UCSD-AML1 (cell line): ENCODE results near the gene QRICH1.

Experiments
- DNase-seq: peaks from one replicate; lab custom pipeline; 2025; ENCODE audit not compliant: unreplicated experiment; lab: John Stamatoyannopoulos, UW

The QRICH1 gene

GRCh38 chr3:49001155-49001554 lies 92.7 kb downstream of the QRICH1 start:
- no peak for DNase-seq

DNA sequence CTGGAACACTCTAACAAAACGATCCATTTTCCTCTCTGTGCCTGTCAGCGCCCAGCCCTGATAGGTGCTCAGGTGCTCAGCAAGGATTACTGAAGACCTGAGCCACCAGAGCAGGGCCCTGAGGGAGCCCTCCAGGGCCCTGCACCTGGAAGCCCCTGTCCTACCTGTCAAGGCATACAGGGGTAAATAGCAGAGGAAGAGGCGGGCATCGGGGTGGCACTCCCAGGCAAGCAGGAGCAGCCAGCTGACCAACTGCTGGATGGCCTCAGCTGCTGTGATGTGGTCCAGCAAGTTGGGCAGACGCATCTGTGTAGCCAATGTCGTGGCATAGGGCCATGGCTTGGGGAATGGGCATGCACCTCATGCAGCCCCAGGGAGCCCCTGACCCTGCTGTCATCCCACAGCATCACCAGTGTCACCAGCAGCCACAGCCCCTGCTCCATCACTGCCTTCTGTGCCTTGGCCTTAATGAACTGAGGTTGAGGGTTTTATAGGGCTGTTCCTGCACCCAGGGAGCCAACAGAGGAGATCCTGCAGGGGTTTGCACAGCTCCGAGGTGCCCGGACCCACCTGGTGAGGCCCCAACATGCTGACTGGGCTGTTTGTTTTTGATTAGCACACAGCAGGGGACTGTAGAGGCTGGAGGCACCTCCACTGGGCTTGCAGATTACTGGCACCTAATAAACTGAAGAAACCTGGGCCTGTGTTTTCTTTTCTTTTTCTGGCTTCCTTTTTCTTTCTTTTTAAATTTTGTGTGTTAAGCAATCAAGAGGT lies 94.6 kb downstream of the QRICH1 start:
- no peak for DNase-seq

GRCh38 chr3:48997714-48998637 lies 95.9 kb downstream of the QRICH1 start:
- DNase-seq, result no peak

GRCh38 chr3:48997102-48997635 lies 96.7 kb downstream of the QRICH1 start:
- DNase-seq, result no peak

GRCh38 chr3:48996640-48997039 lies 97.2 kb downstream of the QRICH1 start:
- no peak for DNase-seq

DNA sequence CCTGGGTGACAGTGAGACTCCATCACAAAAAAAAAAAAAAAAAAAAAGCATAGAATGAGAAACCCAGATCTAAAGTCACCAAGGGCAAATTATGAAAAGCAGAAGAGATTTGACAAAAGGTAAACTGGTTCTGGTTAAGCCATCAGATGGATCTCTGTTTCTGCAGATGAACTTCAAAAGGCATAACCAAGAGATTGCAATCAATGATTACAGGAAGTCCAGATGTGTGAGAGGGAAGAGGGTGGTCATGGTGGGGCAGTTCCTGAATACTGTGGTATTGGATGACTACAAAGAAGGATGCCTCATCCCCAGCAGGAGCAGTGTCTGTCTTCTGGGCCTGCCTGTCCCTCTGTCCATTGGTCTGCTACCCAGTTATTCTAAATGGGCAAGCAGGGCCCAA lies 100.0 kb downstream of the QRICH1 start:
- DNase-seq, result no peak

GRCh38 chr3:48991851-48992545 lies 101.9 kb downstream of the QRICH1 start:
- DNase-seq, result no peak

DNA sequence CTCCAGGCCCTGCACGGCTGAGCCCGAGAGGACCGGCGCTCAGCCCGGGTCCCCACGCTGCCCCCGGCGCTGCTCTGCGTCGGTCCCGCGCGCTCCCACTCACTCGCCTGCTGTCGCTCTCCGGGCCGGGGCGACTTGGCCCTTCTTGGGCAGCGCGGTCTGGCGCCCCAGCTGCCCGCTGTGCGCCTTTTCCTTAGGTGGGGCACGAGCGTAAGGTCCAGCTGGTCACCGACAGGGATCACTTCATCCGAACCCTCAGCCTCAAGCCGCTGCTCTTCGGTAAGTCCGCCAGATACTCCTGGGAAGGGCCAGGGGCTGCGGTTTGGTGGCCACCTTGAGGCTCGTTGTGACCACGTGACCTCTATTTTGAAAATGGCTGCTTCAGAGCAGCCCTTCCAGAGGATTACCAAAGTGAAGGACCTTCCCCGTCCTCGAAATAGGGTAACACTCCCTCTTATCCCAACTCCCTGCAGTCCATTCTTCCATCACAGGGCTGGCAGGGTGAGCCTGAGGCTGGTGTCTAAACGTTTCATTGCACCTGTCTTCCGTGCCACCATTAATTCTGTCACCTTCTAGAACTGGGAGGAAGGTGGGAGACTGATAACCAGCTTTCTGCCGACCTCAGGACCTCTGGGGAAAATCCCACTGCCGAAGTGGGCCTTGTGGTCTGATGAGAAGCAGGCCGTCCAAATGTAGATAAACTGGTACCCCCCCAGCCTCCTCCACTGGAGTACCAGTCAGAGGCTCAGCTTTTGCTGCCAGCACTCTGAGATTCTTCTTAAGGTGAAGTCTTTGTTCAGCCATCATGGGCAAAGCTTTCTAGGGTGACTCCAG lies 103.0 kb downstream of the QRICH1 start:
- DNase-seq, result no peak

DNA sequence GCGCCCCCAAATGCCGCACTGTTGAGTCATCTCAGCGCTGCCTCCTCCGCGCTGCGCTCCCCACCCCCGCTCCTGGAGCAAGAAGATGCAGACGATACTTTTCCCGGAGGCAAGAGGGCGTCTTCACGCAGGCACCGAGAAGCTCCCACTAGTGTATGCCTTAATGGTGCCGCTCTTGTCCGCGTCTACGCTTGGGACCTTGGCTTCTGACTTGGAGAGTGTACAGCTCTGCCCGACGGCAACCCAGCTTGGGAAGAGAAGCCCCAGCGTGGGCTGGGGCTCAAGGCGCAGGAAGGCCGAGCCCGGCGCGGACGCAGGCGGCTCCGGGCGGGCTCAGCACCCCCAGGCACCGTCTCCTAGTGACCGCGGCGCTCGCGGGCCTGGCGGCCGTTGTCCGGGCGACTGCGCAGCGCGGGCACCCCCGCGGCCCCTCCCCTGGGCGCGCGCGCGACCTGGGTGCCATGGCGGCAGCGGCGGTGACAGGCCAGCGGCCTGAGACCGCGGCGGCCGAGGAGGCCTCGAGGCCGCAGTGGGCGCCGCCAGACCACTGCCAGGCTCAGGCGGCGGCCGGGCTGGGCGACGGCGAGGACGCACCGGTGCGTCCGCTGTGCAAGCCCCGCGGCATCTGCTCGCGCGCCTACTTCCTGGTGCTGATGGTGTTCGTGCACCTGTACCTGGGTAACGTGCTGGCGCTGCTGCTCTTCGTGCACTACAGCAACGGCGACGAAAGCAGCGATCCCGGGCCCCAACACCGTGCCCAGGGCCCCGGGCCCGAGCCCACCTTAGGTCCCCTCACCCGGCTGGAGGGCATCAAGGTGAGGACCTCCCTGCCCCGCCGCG lies 103.9 kb downstream of the QRICH1 start, which contains the start of gene P4HTM:
P4HTM (plus strand) TSS at position 446 of the 840 bp plus-strand sequence; CDS start at position 462, 16 bp downstream.
- peak; percentile 83 for DNase-seq

GRCh38 chr3:48989126-48989795 lies 104.6 kb downstream of the QRICH1 start:
- no peak for DNase-seq

DNA sequence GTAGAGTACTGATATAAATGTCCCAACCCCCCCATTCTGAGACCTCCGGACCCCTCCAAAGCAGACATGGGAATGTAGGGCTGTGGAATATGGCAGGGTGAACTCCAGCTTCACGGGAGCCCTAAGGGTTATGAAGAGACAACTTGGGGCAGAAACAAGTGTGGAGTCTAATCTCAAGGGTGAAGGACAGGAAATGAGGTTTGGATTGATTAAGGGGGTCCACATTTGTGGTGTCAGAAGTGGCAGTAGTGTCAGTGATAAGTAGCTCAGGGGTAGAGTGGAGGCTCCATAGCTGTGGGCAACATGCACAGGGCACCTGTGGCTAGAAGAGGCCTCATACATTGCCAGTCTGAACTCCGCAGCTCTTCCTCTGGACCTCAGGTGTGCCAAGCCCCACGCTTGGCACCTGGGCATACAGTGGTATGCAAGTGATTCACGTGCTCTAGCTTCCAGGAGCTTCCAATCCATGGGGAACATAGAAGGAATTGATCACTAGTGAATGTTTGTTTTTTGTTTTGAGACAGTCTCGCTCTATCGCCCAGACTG lies 108.0 kb downstream of the QRICH1 start:
- DNase-seq, result no peak

GRCh38 chr3:48984663-48985062 lies 109.2 kb downstream of the QRICH1 start:
- DNase-seq, result no peak

GRCh38 chr3:48983096-48983495 lies 110.8 kb downstream of the QRICH1 start:
- DNase-seq, result no peak

DNA sequence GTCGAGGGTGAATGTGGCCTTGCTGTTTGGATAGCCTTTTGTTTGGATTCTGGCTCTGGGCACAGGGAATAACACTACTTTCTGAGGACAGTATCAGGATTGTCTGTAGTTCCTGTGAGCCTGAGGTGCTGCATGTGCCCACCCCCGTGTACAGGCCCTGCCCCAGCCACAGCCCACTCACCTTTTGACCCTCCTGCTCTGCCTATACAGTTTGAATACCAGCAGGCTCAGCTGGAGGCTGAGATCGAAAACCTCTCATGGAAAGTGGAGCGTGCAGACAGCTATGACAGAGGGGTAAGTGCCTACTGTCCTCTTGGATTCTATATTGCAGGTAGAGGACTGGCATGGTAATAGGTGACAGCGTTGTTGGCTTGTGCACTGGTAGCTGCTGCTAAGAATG lies 111.2 kb downstream of the QRICH1 start:
- no peak for DNase-seq

GRCh38 chr3:48982016-48982415 lies 111.9 kb downstream of the QRICH1 start:
- no peak for DNase-seq

- DNase-seq, result no peak
These were observed 113.6 kb downstream of the QRICH1 start for GRCh38 chr3:48980295-48980694.
